GF-D8 (cell line): ENCODE data around the gene NEURL2.
A peak's percentile ranks its signal among the peaks of the same experiment; 100 is the strongest.
"Not testable (repeated sequence)": the region's sequence is repeated elsewhere in the genome, so short reads cannot be mapped to it uniquely, and the experiment has no call there.

Experiments used
- DNase-seq: peaks from one replicate; lab custom pipeline; 2025; lab: John Stamatoyannopoulos, UW

The NEURL2 gene

GRCh38 chr20:45899046-45899835, 8.2 kb upstream of the NEURL2 start:
- DNase-seq = no peak

GRCh38 chr20:45898285-45898684, 7.3 kb upstream of the NEURL2 start:
- DNase-seq = no peak

- DNase-seq = no peak
Observed at GRCh38 chr20:45897692-45898091, 6.7 kb upstream of the NEURL2 start.

- DNase-seq = no peak
Observed at GRCh38 chr20:45897289-45897688, 6.3 kb upstream of the NEURL2 start.

GRCh38 chr20:45896641-45897161, 5.7 kb upstream of the NEURL2 start:
- DNase-seq = no peak

- no peak for DNase-seq
Observed at GRCh38 chr20:45894797-45895196, 3.8 kb upstream of the NEURL2 start.

GRCh38 chr20:45893831-45894230, 2.8 kb upstream of the NEURL2 start:
- DNase-seq = no peak

GRCh38 chr20:45892828-45893500, 2.0 kb upstream of the NEURL2 start:
- DNase-seq = peak; percentile 38

- peak; percentile 52 for DNase-seq
Observed at GRCh38 chr20:45892049-45892825, 1.2 kb upstream of the NEURL2 start.

GRCh38 chr20:45890077-45890984, 677 bp downstream of the NEURL2 start:
- peak; percentile 67 for DNase-seq

- DNase-seq = no peak
Observed at GRCh38 chr20:45888681-45889080, 2.3 kb downstream of the NEURL2 start.

- DNase-seq = no peak
Observed at GRCh38 chr20:45887346-45887715, 3.7 kb downstream of the NEURL2 start, which contains the start of gene SPATA25. Gene SPATA25 (minus strand): TSS chr20:45887622. CDS start chr20:45887590, 32 bp downstream.

GRCh38 chr20:45886590-45887345, 4.2 kb downstream of the NEURL2 start:
- DNase-seq = no peak

GRCh38 chr20:45883100-45883469, 7.9 kb downstream of the NEURL2 start:
- no peak for DNase-seq

GRCh38 chr20:45882469-45883099, 8.4 kb downstream of the NEURL2 start:
- no peak for DNase-seq

GRCh38 chr20:45880988-45881788, 9.8 kb downstream of the NEURL2 start, which contains the start of gene ZSWIM1:
Gene ZSWIM1 (plus strand): TSS chr20:45881227. CDS start chr20:45882593, 1,366 bp downstream.
- peak; percentile 92 for DNase-seq

GRCh38 chr20:45878076-45878761, 12.8 kb downstream of the NEURL2 start:
- DNase-seq = no peak

GRCh38 chr20:45874576-45874975, 16.4 kb downstream of the NEURL2 start:
- no peak for DNase-seq

- not testable (repeated sequence) for DNase-seq
Observed at GRCh38 chr20:45874104-45874481, 16.9 kb downstream of the NEURL2 start.
